GM21381 (cell line): ENCODE measurements around the gene RRAS.
A peak's percentile ranks its signal among the peaks of the same experiment; 100 is the strongest.

ENCODE experiments used
- ATAC-seq: cut with Tn5 transposase; IDR thresholded peaks from one replicate; pipeline ENCODE4 v1.9.1; 2021; ENCODE audit warnings: mild to moderate bottlenecking, moderate library complexity; ENCODE audit not compliant: unreplicated experiment

RRAS gene

GRCh38 chr19:49640113-49640898 lies at the start of gene RRAS:
Gene RRAS, minus strand, starts transcription at chr19:49640143. Its CDS starts 45 bp downstream, at chr19:49640098.
- peak; percentile 49 for ATAC-seq

GRCh38 chr19:49689133-49690078 lies 49.5 kb upstream of the RRAS start, which contains the start of gene ADM5:
Gene ADM5, plus strand, starts transcription at chr19:49689594. Its CDS starts 244 bp downstream, at chr19:49689838.
- ATAC-seq: no peak

GRCh38 chr19:49688531-49689132 lies 48.7 kb upstream of the RRAS start:
- ATAC-seq: no peak

GRCh38 chr19:49687566-49688316 lies 47.8 kb upstream of the RRAS start:
- no peak for ATAC-seq

GRCh38 chr19:49687150-49687549 lies 47.2 kb upstream of the RRAS start:
- ATAC-seq: no peak

GRCh38 chr19:49686503-49687088 lies 46.7 kb upstream of the RRAS start:
- no peak for ATAC-seq

- ATAC-seq: no peak
These were observed 45.9 kb upstream of the RRAS start for GRCh38 chr19:49685845-49686332.

GRCh38 chr19:49684983-49685553 lies 45.1 kb upstream of the RRAS start:
- no peak for ATAC-seq

GRCh38 chr19:49684251-49684982 lies 44.5 kb upstream of the RRAS start:
- ATAC-seq: no peak

GRCh38 chr19:49683814-49684250 lies 43.9 kb upstream of the RRAS start:
- no peak for ATAC-seq

GRCh38 chr19:49682274-49682673 lies 42.3 kb upstream of the RRAS start:
- ATAC-seq: no peak

- no peak for ATAC-seq
These were observed 41.9 kb upstream of the RRAS start for GRCh38 chr19:49681830-49682229.

GRCh38 chr19:49680421-49681351 lies 40.7 kb upstream of the RRAS start:
- no peak for ATAC-seq

- ATAC-seq: no peak
These were observed 39.9 kb upstream of the RRAS start for GRCh38 chr19:49679771-49680413.

- no peak for ATAC-seq
These were observed 39.2 kb upstream of the RRAS start for GRCh38 chr19:49678985-49679770.

- no peak for ATAC-seq
These were observed 38.1 kb upstream of the RRAS start for GRCh38 chr19:49677901-49678674.
